Keratinocyte (primary cell): ENCODE results near the gene NR1I2. TPM values are rescaled to one million over a fixed set of nuclear protein-coding genes. Genes with fewer than 3 reads are reported as not detected.

Experiments
- DNase-seq: peaks from one replicate; pipeline ENCODE4 v3.0.0-alpha.2; 2011; ENCODE audit warnings: low read depth, missing footprints, low spot score
- FAIRE-seq: peaks from 2 replicates; lab custom pipeline; 2011; peaks lifted over from hg19 to GRCh38; lab: Jason Lieb, UNC
- H2AFZ ChIP-seq: 2 replicates; pipeline ENCODE4 v1.6.0; 2012; ENCODE audit warnings: low read length, control low read depth, inconsistent platforms; ENCODE audit not compliant: control insufficient read depth
- H3K27ac ChIP-seq: 2 replicates; pipeline ENCODE4 v1.5.1; 2011; ENCODE audit warnings: low read length; ENCODE audit not compliant: control insufficient read depth, insufficient read depth
- H3K27me3 ChIP-seq: 3 replicates; pipeline ENCODE4 v1.6.0; 2011; ENCODE audit warnings: low read length; ENCODE audit not compliant: control insufficient read depth, insufficient read depth; ENCODE audit errors: extremely low read depth
- H3K36me3 ChIP-seq, 2 experiments: 2 replicates in 1 of 2; 3 replicates in 1 of 2; pipeline ENCODE4 v1.5.1; 2011; ENCODE audit warnings: low read length in 2 of 2, mild to moderate bottlenecking in 1 of 2; ENCODE audit not compliant: control insufficient read depth in 2 of 2, insufficient read depth in 2 of 2; ENCODE audit errors: extremely low read depth in 1 of 2
- H3K4me1 ChIP-seq: 3 replicates; pipeline ENCODE4 v1.5.1; 2011; ENCODE audit warnings: low read length; ENCODE audit not compliant: control insufficient read depth, insufficient read depth; ENCODE audit errors: extremely low read depth
- H3K4me2 ChIP-seq: 3 replicates; pipeline ENCODE4 v1.6.0; 2011; ENCODE audit warnings: low read depth, low read length; ENCODE audit not compliant: control insufficient read depth, insufficient read depth; ENCODE audit errors: extremely low read depth
- H3K4me3 ChIP-seq, 3 experiments: fragments of 200-600 bp in 1 of 3; sonication (generic) in 1 of 3; 2 replicates in 2 of 3; 3 replicates in 1 of 3; pipeline ENCODE4 v1.5.1; 2011 to 2016; ENCODE audit warnings: low read length in 3 of 3, mild to moderate bottlenecking in 3 of 3, control low read depth in 2 of 3, inconsistent platforms in 1 of 3, low read depth in 1 of 3, mixed read lengths in 1 of 3, mixed run types in 1 of 3, moderate library complexity in 1 of 3; ENCODE audit not compliant: control insufficient read depth in 2 of 3, insufficient read depth in 2 of 3; ENCODE audit errors: extremely low read depth in 1 of 3
- H3K79me2 ChIP-seq: 2 replicates; pipeline ENCODE4 v1.6.0; 2012; ENCODE audit warnings: low read length; ENCODE audit not compliant: control insufficient read depth, insufficient read depth
- H3K9ac ChIP-seq: 3 replicates; pipeline ENCODE4 v1.6.0; 2011; ENCODE audit warnings: low read length; ENCODE audit not compliant: control insufficient read depth, insufficient read depth; ENCODE audit errors: extremely low read depth
- H3K9me1 ChIP-seq: 3 replicates; pipeline ENCODE4 v1.6.0; 2011; ENCODE audit warnings: low read length; ENCODE audit not compliant: control insufficient read depth, insufficient read depth; ENCODE audit errors: extremely low read depth
- H3K9me3 ChIP-seq: 2 replicates; pipeline ENCODE4 v1.5.1; 2012; ENCODE audit warnings: low read depth, low read length; ENCODE audit not compliant: control insufficient read depth
- H4K20me1 ChIP-seq: 3 replicates; pipeline ENCODE4 v1.6.0; 2011; ENCODE audit warnings: low read length; ENCODE audit not compliant: control insufficient read depth, insufficient read depth; ENCODE audit errors: extremely low read depth
- EZH2 ChIP-seq: IDR thresholded peaks from one replicate; pipeline ENCODE4 v1.6.1; 2012; ENCODE audit warnings: inconsistent platforms, mild to moderate bottlenecking, low read length, moderate library complexity
- dilution Hi-C: fragments of 300-500 bp; cut with MboI; formaldehyde crosslinking; loops from one replicate; pipeline ENCODE4 v1.7.0; 2020; ENCODE audit warnings: low sequenced_read_pairs; ENCODE audit not compliant: extremely low pct_ligation_motif_present
- polyA plus RNA-seq, 5 experiments: library from polyadenylated mRNA; depleted of rRNA in 3 of 5; stranded (reverse) in 3 of 5; stranded (forward) in 1 of 5; unstranded in 1 of 5; fragments of >200 nt; gene quantifications; 1 replicate in 1 of 5; 2 replicates in 3 of 5; 3 replicates in 1 of 5; pipeline versions ENCODE4 v1.2.1 to v1.2.3, GENCODE V29; 2011 to 2012; ENCODE audit warnings: missing spikeins in 2 of 5, low read depth in 1 of 5, low replicate concordance in 1 of 5
- TF ChIP-seq, protein P1 (sequence below), 3 experiments: IDR thresholded peaks in 1 of 3; conservative IDR thresholded peaks in 1 of 3; optimal IDR thresholded peaks in 1 of 3; 2 replicates in 2 of 3; 3 replicates in 1 of 3; pipeline versions ENCODE3 to v1.5.1; 2011; ENCODE audit warnings: low read length in 3 of 3, mild to moderate bottlenecking in 3 of 3, moderate library complexity in 2 of 3, control low read depth in 1 of 3, inconsistent platforms in 1 of 3; ENCODE audit not compliant: insufficient read depth in 2 of 3; ENCODE audit errors: extremely low read depth in 1 of 3

The NR1I2 gene
- polyA plus RNA-seq, 1 donor (not counting 4 experiments of a cell fraction or from before 2014, with no cell fraction given) = not detected

DNA sequence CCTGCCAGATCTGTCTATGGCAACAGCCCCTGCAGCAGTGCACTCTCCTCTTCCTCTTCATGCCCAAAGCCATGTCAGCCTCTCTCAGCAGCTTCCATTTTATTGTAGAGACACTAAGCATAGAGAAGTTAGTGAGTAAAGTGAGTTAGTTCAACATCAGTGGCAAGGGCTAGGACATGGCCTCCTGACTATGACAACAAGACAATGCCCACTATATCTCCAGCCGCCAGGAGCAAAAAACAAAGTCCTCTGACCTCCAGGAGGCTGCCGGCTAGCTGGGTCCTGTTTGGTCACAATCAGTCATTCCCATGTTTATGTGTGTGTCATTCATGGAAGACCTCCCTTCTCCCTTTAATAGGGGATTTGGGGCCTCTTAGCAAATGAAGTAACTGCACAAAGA lies 14.9 kb downstream of the NR1I2 start:
- no peak overlapping the region for H3K9ac ChIP-seq
- no peaks in the 10 kb centered on the region for H3K79me2 ChIP-seq
- no peak overlapping the region for H3K4me2 ChIP-seq
- H2AFZ ChIP-seq = no peak overlapping the region
- no peak overlapping the region for H3K27ac ChIP-seq
- no peaks in the 10 kb centered on the region for H4K20me1 ChIP-seq
- no peak for DNase-seq
- H3K9me1 ChIP-seq = no peaks in the 10 kb centered on the region
- TF ChIP-seq EZH2 = no peak
- TF ChIP-seq, protein P1, sequence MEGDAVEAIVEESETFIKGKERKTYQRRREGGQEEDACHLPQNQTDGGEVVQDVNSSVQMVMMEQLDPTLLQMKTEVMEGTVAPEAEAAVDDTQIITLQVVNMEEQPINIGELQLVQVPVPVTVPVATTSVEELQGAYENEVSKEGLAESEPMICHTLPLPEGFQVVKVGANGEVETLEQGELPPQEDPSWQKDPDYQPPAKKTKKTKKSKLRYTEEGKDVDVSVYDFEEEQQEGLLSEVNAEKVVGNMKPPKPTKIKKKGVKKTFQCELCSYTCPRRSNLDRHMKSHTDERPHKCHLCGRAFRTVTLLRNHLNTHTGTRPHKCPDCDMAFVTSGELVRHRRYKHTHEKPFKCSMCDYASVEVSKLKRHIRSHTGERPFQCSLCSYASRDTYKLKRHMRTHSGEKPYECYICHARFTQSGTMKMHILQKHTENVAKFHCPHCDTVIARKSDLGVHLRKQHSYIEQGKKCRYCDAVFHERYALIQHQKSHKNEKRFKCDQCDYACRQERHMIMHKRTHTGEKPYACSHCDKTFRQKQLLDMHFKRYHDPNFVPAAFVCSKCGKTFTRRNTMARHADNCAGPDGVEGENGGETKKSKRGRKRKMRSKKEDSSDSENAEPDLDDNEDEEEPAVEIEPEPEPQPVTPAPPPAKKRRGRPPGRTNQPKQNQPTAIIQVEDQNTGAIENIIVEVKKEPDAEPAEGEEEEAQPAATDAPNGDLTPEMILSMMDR (optimal IDR thresholded peaks at IDR 0.05 in 1 of 3, IDR thresholded peaks at IDR 0.05 in 1 of 3, conservative IDR thresholded peaks at IDR 0.05 in 1 of 3; ENCODE audit: extremely low read depth in 1 of 3, insufficient read depth in 2 of 3, low read length in 3 of 3) = no peak
- dilution Hi-C loops = no loop called here
- peaks cover 7% of the 10 kb centered on the region for H3K27me3 ChIP-seq
- H3K4me1 ChIP-seq = no peaks in the 10 kb centered on the region
- H3K36me3 ChIP-seq = no peaks in the 10 kb centered on the region
- no peak for FAIRE-seq
- no peak overlapping the region for H3K4me3 ChIP-seq
- H3K9me3 ChIP-seq = no peaks in the 10 kb centered on the region

DNA sequence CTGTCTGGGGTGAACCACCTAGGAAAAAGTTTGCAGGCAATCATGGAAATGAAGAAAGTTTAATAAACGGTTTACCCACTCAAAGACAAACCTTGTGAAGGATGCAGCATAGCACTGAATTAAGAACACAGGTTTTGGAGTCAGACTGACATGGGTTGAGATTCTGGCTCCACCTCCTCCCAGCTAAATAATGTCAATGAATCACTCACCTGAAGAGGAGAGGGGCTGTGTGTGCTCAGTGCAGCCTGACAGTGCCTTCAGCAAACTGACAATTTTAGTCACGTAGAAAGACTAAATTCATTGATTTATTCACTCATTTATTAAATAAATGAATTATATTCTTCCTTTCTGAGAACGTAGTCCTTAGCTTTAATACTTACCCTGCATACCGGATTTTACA lies 18.9 kb downstream of the NR1I2 start:
- no peak overlapping the region for H2AFZ ChIP-seq
- DNase-seq (no peak), FAIRE-seq (no peak)
- no peaks in the 10 kb centered on the region for H3K79me2 ChIP-seq
- H4K20me1 ChIP-seq = no peaks in the 10 kb centered on the region
- H3K9me3 ChIP-seq = no peaks in the 10 kb centered on the region
- dilution Hi-C loops = no loop called here
- no peak overlapping the region for H3K4me2 ChIP-seq
- H3K4me1 ChIP-seq = no peaks in the 10 kb centered on the region
- H3K4me3 ChIP-seq = no peak overlapping the region
- no peaks in the 10 kb centered on the region for H3K36me3 ChIP-seq
- H3K27ac ChIP-seq = no peak overlapping the region
- no peaks in the 10 kb centered on the region for H3K9me1 ChIP-seq
- peaks cover 8% of the 10 kb centered on the region for H3K27me3 ChIP-seq
- TF ChIP-seq, protein P1 (optimal IDR thresholded peaks at IDR 0.05 in 1 of 3, IDR thresholded peaks at IDR 0.05 in 1 of 3, conservative IDR thresholded peaks at IDR 0.05 in 1 of 3; ENCODE audit: extremely low read depth in 1 of 3, insufficient read depth in 2 of 3, low read length in 3 of 3) = no peak
- no peak for TF ChIP-seq EZH2
- no peak overlapping the region for H3K9ac ChIP-seq
